SW 1271 (cell line): ENCODE measurements around the gene C17orf100.
A peak's percentile ranks its signal among the peaks of the same experiment; 100 is the strongest.
"Not testable (repeated sequence)": the region's sequence is repeated elsewhere in the genome, so short reads cannot be mapped to it uniquely, and the experiment has no call there.

Experiments used
- DNase-seq, 2 experiments: peaks; one replicate each; lab custom pipeline; 2025; lab: John Stamatoyannopoulos, UW

Gene C17orf100

DNA sequence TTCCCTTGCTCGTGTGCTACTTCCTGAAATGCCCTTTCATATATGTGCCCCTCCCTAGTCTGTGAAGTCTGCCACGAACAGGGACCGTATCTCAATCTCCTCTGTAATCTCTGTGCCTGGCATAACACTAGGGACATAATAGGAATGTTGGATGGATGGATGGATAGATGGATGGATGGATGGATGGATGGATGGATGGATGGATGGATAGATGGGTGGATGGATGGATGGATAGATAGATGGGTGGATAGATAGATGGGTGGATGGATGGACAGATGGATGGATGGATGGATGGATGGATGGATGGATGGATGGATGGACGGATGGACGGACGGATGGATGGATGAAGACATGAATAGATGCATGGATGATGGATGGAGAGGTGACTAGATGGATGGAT, 40.4 kb downstream of the C17orf100 start:
- not testable (repeated sequence) for DNase-seq

DNA sequence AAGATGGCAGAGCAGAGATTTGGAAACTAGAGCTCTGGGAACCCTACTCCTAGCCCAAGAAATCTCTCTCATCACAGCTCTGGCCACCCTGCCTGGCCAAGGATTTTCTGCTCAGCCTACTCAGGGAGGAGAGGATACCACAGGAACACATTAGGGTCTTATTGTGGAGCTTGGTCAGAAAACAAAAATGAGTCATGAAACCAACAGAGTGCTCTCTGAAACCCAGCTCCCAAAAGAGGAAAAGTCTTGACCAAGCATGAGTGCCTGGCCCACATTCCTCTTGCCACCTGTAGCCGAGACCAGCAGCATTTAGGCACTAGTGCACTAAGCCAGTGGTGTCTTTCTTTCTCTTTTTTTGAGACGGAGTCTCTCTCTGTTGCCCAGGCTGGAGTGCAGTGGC, 43.5 kb downstream of the C17orf100 start:
- no peak for DNase-seq

DNA sequence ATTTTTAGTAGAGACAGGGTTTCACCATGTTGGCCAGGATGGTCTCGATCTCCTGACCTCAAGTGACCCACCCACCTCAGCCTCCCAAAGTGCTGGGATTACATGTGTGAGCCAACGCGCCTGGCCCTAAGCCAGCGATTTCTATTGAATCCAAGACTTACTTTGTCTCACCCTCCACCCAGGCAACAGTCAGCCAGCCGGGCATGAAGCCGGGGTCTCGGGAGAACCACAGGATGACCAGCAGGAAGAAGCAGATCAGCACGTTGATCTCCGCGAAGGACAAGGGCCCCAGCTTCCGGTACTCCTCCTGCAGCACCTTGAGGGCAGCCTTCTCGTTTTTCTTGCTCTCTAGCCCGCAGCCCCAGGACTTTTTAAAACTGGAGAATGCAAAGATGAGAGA, 44.0 kb downstream of the C17orf100 start:
- DNase-seq = no peak

DNA sequence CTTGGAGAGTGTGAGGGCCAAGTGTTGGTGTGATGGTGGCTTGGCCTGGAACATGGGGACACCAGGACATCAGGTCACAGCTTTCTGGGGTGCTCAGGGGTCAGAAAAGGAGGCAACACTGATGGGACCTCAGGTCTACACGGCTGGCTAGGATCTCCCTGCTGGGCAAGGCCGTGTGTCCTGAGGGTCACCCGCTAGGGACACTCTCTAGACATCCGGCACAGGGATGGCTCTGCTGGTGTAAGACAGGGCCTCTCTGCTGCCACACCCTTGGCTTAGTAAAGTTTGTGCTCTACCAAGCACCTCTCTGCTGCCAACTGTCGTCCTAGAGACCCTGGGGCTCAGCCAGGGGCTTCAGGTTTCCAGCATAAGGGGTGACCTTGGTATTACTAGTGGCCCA, 45.3 kb downstream of the C17orf100 start:
- DNase-seq = no peak

DNA sequence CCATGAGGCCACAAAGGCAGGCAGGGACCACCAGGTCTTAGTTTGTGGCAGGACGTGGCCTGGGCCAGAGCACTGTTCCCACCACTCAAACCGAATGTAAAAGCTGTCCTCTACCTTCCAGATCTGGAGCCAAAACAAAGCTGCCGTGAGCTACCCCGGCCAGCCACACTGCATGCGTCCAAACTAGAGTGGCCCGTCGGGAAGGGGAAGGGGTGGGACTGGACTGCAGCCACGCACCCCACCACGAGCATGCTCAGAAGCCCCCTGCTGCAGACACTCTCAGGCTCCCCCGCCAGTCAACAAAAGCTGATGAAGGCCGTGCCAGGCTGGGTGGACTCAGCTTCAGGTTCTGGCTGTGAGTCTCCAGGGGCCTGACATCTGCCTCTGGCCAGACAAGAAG, 46.4 kb downstream of the C17orf100 start:
- no peak for DNase-seq

DNA sequence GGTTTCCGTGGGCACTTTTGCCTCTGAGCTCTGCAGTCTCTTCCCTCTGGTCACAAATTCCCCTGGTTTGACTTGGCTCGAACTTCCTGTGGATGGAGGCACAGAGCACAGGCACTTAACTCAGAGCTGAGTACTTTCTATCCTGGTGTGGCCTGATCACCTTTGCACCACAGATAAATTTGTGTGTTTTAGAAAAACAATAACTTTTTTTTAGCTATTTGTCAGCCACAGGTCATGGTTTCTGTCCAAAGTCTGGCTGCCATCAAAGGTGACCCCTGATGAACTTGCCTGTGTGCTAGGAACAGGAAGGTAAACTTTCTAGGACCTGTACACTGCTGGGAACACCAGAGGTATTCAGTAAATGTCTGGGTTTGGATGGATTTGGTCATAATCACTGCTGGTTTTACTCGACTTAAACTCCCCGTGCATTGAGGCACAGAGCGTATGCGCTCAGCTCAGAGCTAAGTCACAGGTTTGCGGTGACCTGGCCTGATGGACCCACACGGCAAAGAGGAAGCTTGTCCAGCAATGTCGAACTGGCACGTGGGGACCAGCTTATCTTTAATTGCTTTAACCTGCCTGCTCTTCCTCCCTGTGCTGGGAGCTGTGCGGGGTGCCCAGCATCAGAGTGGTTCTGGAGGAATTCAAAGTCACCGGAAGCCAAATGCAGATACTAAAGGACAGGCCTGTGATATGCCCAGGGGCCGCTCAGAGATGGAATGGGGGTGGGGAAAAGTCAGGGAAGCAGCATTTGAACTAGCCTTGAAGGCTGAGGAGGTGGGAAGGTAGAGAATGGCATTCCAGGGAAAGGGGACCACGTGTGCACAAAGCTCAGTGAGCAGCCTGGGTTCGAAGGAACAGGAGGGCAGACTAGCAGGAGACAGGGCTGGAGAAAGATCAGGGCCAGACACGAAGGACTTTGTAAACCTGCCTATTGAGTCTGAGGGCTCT, 48.7 kb downstream of the C17orf100 start:
- no peak for DNase-seq

DNA sequence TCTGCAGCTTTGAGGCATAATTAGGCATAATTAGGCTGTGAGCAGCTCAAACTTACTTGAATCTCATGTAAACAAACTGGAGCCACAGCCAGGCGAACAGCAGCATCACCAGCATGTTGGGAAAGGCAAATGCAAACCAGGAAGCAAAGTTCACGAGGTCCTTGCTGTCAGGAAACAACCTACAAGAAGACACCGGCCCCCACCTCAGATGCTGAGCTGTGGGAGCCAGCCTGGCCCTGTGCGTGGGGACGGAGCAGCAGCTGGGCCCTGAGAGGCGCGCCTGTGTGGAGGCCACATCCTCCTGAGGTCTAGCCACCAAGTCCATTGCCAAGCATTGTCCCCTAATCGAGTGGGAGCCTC, 49.4 kb downstream of the C17orf100 start:
- no peak for DNase-seq

DNA sequence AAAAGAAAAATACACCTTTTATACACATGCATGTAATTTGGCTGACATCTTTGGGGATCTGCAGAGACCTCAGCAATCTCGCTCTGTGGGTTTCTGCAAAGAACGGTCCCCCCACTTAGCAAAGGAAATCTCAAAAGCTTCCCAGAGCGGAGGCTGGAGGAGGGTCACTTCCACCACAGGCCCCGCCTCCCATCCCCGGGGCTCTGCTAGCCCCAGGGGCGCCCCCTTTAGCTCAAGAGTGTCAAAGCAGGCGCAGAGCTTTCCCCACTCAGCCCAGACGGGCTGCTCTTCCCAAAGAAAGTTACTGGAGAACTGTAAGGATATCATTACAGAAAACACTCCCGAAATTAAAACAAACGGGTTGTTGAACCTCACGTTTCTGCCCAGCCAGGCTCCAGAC, 50.2 kb downstream of the C17orf100 start:
- peak; percentile 7 to 13 for DNase-seq

DNA sequence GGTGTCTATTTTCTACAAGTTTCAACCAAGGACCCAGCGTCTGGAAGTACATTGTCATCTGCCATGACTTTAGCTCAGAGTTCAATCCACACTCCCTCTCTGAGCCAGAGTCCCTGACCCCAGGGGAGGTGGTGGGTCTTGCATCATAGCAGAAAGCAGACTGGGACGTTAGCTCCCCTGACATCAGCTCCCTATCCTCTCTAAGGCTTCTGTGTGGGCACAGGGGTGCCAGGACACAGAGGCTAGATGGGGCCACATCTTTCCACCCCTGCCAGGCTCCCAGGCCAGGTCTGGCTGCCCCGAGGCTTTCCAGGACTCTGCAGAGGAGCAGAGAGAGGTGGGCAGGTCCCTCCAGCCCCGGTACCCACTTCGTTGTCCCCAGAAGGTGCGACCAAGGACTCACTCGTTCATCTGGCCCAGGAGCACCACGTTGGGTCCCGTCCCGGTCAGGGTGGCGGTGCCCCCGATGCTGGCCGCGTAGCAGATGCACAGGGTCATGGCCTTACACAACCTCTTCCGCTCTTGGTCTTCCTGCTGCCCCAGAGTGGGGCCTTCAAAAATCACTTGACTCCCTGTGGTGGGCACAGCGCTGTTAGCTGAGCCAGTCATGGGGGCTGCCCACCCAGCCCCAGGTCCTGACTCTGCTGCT, 51.1 kb downstream of the C17orf100 start:
- DNase-seq = no peak
